ENCODE data around the gene IVL. TPM values are rescaled to one million over a fixed set of nuclear protein-coding genes. Genes with fewer than 3 reads are reported as not detected.
A peak's percentile ranks its signal among the peaks of the same experiment; 100 is the strongest.

Gene IVL
- polyA plus RNA-seq, 1 of the 3 experiments (the other 2 are of a cell fraction), result 0.64 TPM

- Histone ChIP-seq H3F3A (replicated peaks; ENCODE audit: insufficient read depth) (no peaks in the 10 kb centered on the region), H3K79me2 (ENCODE audit: insufficient read depth) (no peaks in the 10 kb centered on the region), H3K4me2 (no peak overlapping the region), H3K36me3 (replicated peaks in 1 of 2; ENCODE audit: control insufficient read depth in 1 of 2, insufficient read depth in 2 of 2, low read length in 1 of 2) (peaks cover 0 to 4% of the 10 kb centered on the region in 2 experiments), H3K9me3 (no peaks in the 10 kb centered on the region; the same call in 1 of the 2 replicates), H4K20me1 (ENCODE audit: insufficient read depth) (no peaks in the 10 kb centered on the region), H3K27ac (ENCODE audit: low read depth in 2 of 2, low read length in 1 of 2) (no peak overlapping the region), H3K9ac (no peak overlapping the region), H3K27me3 (ENCODE audit: insufficient read depth) (no peaks in the 10 kb centered on the region), H3K4me3 (ENCODE audit: low read depth in 2 of 2, low read length in 1 of 2) (no peak overlapping the region), H3K9me2 (no peaks in the 10 kb centered on the region), H2AFZ (ENCODE audit: low read depth) (no peak overlapping the region), H3K4me1 (ENCODE audit: control insufficient read depth in 1 of 2, insufficient read depth in 2 of 2, low read depth in 1 of 2, low read length in 1 of 2) (no peaks in the 10 kb centered on the region)
- 7% methylated on average over 3 of the region's 3 CpGs for WGBS (ENCODE audit: low lambda C conversion rate)
- ChIA-PET CTCF (no interaction called here), POLR2A (no interaction called here)
- DNase-seq, result no peak
- TF ChIP-seq CTCF (IDR thresholded peaks at IDR 0.05), result no peak
- TF ChIP-seq RAD21 (IDR thresholded peaks at IDR 0.05; ENCODE audit: low read length), result peak; percentile 31; the same call in 1 of the 2 replicates
Measured at GRCh38 chr1:152917794-152918193, 9.4 kb downstream of the IVL start.

GRCh38 chr1:152919071-152919470 is 10.7 kb downstream of the IVL start:
- TF ChIP-seq SIN3A (IDR thresholded peaks at IDR 0.05; ENCODE audit: borderline replicate concordance, low read depth, low read length) (no peak), NRF1 (IDR thresholded peaks at IDR 0.05; ENCODE audit: low read depth, low read length) (no peak), PBX3 (IDR thresholded peaks at IDR 0.05) (no peak), FOXJ3 (CRISPR knock-in tag; IDR thresholded peaks at IDR 0.05) (no peak), MEF2A (IDR thresholded peaks at IDR 0.05; ENCODE audit: borderline replicate concordance, low read depth) (no peak), TEAD4 (IDR thresholded peaks at IDR 0.05; ENCODE audit: borderline replicate concordance, insufficient read depth) (no peak), ELF1 (IDR thresholded peaks at IDR 0.05) (no peak), RXRA (IDR thresholded peaks at IDR 0.05; ENCODE audit: borderline replicate concordance, low read depth) (no peak)
- DNase-seq, result no peak
- Histone ChIP-seq H3K9ac (no peak overlapping the region), H3K4me2 (no peak overlapping the region), H3K4me3 (ENCODE audit: low read depth in 2 of 2, low read length in 1 of 2) (no peak overlapping the region), H3F3A (replicated peaks; ENCODE audit: insufficient read depth) (no peaks in the 10 kb centered on the region), H3K27me3 (ENCODE audit: insufficient read depth) (no peaks in the 10 kb centered on the region), H3K4me1 (ENCODE audit: control insufficient read depth in 1 of 2, insufficient read depth in 2 of 2, low read depth in 1 of 2, low read length in 1 of 2) (no peaks in the 10 kb centered on the region), H3K36me3 (replicated peaks in 1 of 2; ENCODE audit: control insufficient read depth in 1 of 2, insufficient read depth in 2 of 2, low read length in 1 of 2) (peaks cover 0 to 4% of the 10 kb centered on the region in 2 experiments), H2AFZ (ENCODE audit: low read depth) (no peak overlapping the region), H3K79me2 (ENCODE audit: insufficient read depth) (no peaks in the 10 kb centered on the region), H3K9me3 (no peaks in the 10 kb centered on the region; the same call in 1 of the 2 replicates), H3K27ac (ENCODE audit: low read depth in 2 of 2, low read length in 1 of 2) (no peak overlapping the region), H4K20me1 (ENCODE audit: insufficient read depth) (no peaks in the 10 kb centered on the region), H3K9me2 (no peaks in the 10 kb centered on the region)
- POLR2A ChIA-PET, result no interaction called here
- CTCF ChIA-PET, result interaction anchor here (1.0 kb wide), 1 partner anchor 50 kb away, joined by 3 read pairs; no protein-coding TSS in a partner anchor

GRCh38 chr1:152924191-152924590 is 15.8 kb downstream of the IVL start:
- CTCF ChIA-PET, result no interaction called here
- Histone ChIP-seq H3K27ac (ENCODE audit: low read depth in 2 of 2, low read length in 1 of 2) (no peak overlapping the region), H2AFZ (ENCODE audit: low read depth) (no peak overlapping the region), H3K4me3 (ENCODE audit: low read depth in 2 of 2, low read length in 1 of 2) (no peak overlapping the region), H3F3A (replicated peaks; ENCODE audit: insufficient read depth) (no peaks in the 10 kb centered on the region), H3K27me3 (ENCODE audit: insufficient read depth) (no peaks in the 10 kb centered on the region), H3K9me2 (no peaks in the 10 kb centered on the region), H4K20me1 (ENCODE audit: insufficient read depth) (no peaks in the 10 kb centered on the region), H3K4me1 (ENCODE audit: control insufficient read depth in 1 of 2, insufficient read depth in 2 of 2, low read depth in 1 of 2, low read length in 1 of 2) (no peaks in the 10 kb centered on the region), H3K79me2 (ENCODE audit: insufficient read depth) (no peaks in the 10 kb centered on the region), H3K36me3 (replicated peaks in 1 of 2; ENCODE audit: control insufficient read depth in 1 of 2, insufficient read depth in 2 of 2, low read length in 1 of 2) (no peaks in the 10 kb centered on the region), H3K4me2 (no peak overlapping the region), H3K9ac (no peak overlapping the region), H3K9me3 (no peaks in the 10 kb centered on the region)
- POLR2A ChIA-PET, result no interaction called here
- DNase-seq, result no peak
- TF ChIP-seq TEAD4 (IDR thresholded peaks at IDR 0.05; ENCODE audit: borderline replicate concordance, insufficient read depth) (no peak), REST (IDR thresholded peaks at IDR 0.05; ENCODE audit: low read depth, low read length) (no peak), MEF2A (IDR thresholded peaks at IDR 0.05; ENCODE audit: borderline replicate concordance, low read depth) (no peak), FOSL2 (IDR thresholded peaks at IDR 0.05; ENCODE audit: borderline replicate concordance, low read depth) (no peak), NRF1 (IDR thresholded peaks at IDR 0.05; ENCODE audit: low read depth, low read length) (no peak), IRF3 (IDR thresholded peaks at IDR 0.05; ENCODE audit: low read depth, low read length) (no peak), TAF1 (IDR thresholded peaks at IDR 0.05; ENCODE audit: borderline replicate concordance, low read depth, low read length) (no peak), FOXJ3 (CRISPR knock-in tag; IDR thresholded peaks at IDR 0.05) (no peak)
- WGBS (ENCODE audit: low lambda C conversion rate), result 23% methylated on average over 2 of the region's 2 CpGs
